H1 (cell line): ENCODE data around the gene GNB1. TPM values are rescaled to one million over a fixed set of nuclear protein-coding genes. Genes with fewer than 3 reads are reported as not detected.

Experiments used
- CTCF ChIA-PET: fragments of 300-600 bp; sonication (Branson Sonifier 250); formaldehyde crosslinking; loops from one replicate; lab custom pipeline; 2021; ENCODE audit not compliant: partially characterized antibody; lab: Charles Lee
- POLR2A ChIA-PET: fragments of 300-600 bp; sonication (Branson Sonifier 250); formaldehyde crosslinking; loops from one replicate; lab custom pipeline; 2021; ENCODE audit warnings: inconsistent platforms; ENCODE audit not compliant: partially characterized antibody; lab: Charles Lee
- DNase-seq, 2 experiments: peaks; one replicate each; pipeline versions ENCODE4 v3.0.0 to v3.0.0-alpha.2; 2010 to 2022; ENCODE audit warnings: low spot score in 2 of 2, low read depth in 1 of 2, mixed read lengths in 1 of 2
- FAIRE-seq: peaks from 2 replicates; lab custom pipeline; 2011; peaks lifted over from hg19 to GRCh38; lab: Jason Lieb, UNC
- H2AFZ ChIP-seq: 2 replicates; pipeline ENCODE4 v1.8.1; 2012; ENCODE audit warnings: low read length, inconsistent platforms
- H2AK5ac ChIP-seq: 2 replicates; pipeline ENCODE4 v1.6.1; 2013; ENCODE audit warnings: low read depth, low read length
- H2BK120ac ChIP-seq: replicated peaks from 2 replicates; pipeline ENCODE3; 2013; ENCODE audit warnings: low read depth, low read length, inconsistent platforms
- H2BK12ac ChIP-seq: 2 replicates; pipeline ENCODE4 v1.6.1; 2013; ENCODE audit warnings: low read depth, low read length
- H2BK15ac ChIP-seq: 2 replicates; pipeline ENCODE4 v1.6.1; 2013; ENCODE audit warnings: low read length
- H2BK20ac ChIP-seq: 2 replicates; pipeline ENCODE4 v1.6.1; 2013; ENCODE audit warnings: low read length
- H2BK5ac ChIP-seq: 2 replicates; pipeline ENCODE4 v1.6.1; 2013; ENCODE audit warnings: low read depth, low read length
- H3K14ac ChIP-seq: 2 replicates; pipeline ENCODE4 v1.6.1; 2013; ENCODE audit warnings: inconsistent platforms; ENCODE audit not compliant: insufficient read length
- H3K18ac ChIP-seq: 2 replicates; pipeline ENCODE4 v1.6.1; 2013; ENCODE audit warnings: low read length; ENCODE audit errors: extremely low read depth
- H3K23ac ChIP-seq: 2 replicates; pipeline ENCODE4 v1.6.1; 2013; ENCODE audit warnings: inconsistent platforms; ENCODE audit not compliant: insufficient read length
- H3K23me2 ChIP-seq: 2 replicates; pipeline ENCODE4 v1.6.1; 2013; ENCODE audit warnings: low read depth, low read length
- H3K27ac ChIP-seq: 2 replicates; pipeline ENCODE4 v1.6.1; 2011; ENCODE audit warnings: low read depth, low read length, inconsistent platforms
- H3K27me3 ChIP-seq, 4 experiments: replicated peaks in 1 of 4; 1 replicate in 1 of 4; 2 replicates in 3 of 4; pipeline versions ENCODE4 v1.6.1 to v1.8.1; 2011 to 2013; ENCODE audit warnings: low read length in 3 of 4, mild to moderate bottlenecking in 3 of 4, inconsistent platforms in 2 of 4, mixed read lengths in 2 of 4, moderate library complexity in 1 of 4; ENCODE audit not compliant: control insufficient read depth in 3 of 4, insufficient read depth in 3 of 4; ENCODE audit errors: extremely low read depth in 1 of 4
- H3K36me3 ChIP-seq, 4 experiments: 2 replicates each; pipeline versions ENCODE4 v1.6.1 to v1.8.1; 2011 to 2013; ENCODE audit warnings: mild to moderate bottlenecking in 4 of 4, low read length in 3 of 4, moderate library complexity in 2 of 4, control low read depth in 1 of 4, inconsistent platforms in 1 of 4; ENCODE audit not compliant: insufficient read depth in 4 of 4, control insufficient read depth in 2 of 4
- H3K4ac ChIP-seq: replicated peaks from 2 replicates; pipeline ENCODE3; 2013; ENCODE audit warnings: low read length, low read depth, mixed read lengths, inconsistent platforms; ENCODE audit not compliant: insufficient read length
- H3K4me1 ChIP-seq, 4 experiments: replicated peaks in 1 of 4; 1 replicate in 1 of 4; 2 replicates in 3 of 4; pipeline versions ENCODE4 v1.6.1 to v1.8.1; 2011 to 2013; ENCODE audit warnings: low read length in 3 of 4, inconsistent platforms in 2 of 4, mixed read lengths in 1 of 4; ENCODE audit not compliant: insufficient read depth in 4 of 4, control insufficient read depth in 3 of 4
- H3K4me2 ChIP-seq, 2 experiments: 2 replicates each; pipeline versions ENCODE4 v1.6.1 to v1.8.1; 2011 to 2013; ENCODE audit warnings: low read depth in 2 of 2, low read length in 2 of 2, control low read depth in 1 of 2, inconsistent platforms in 1 of 2, mild to moderate bottlenecking in 1 of 2; ENCODE audit not compliant: insufficient read depth in 1 of 2
- H3K4me3 ChIP-seq, 4 experiments: fragments of 200-600, 300-600 bp in 1 of 4; sonication (generic), shearing (Covaris generic), sonication (Bioruptor Twin) in 1 of 4; 2 replicates each; pipeline versions ENCODE4 v1.5.1 to v1.8.1; 2011 to 2016; ENCODE audit warnings: low read length in 4 of 4, low read depth in 3 of 4, control low read depth in 2 of 4, inconsistent platforms in 2 of 4, mild to moderate bottlenecking in 2 of 4, mixed read lengths in 1 of 4, moderate library complexity in 1 of 4; ENCODE audit not compliant: insufficient read depth in 2 of 4; ENCODE audit errors: extremely low read depth in 1 of 4
- H3K56ac ChIP-seq: replicated peaks from 2 replicates; pipeline ENCODE3; 2013; ENCODE audit warnings: low read depth, mild to moderate bottlenecking, mixed read lengths, low read length, inconsistent platforms; ENCODE audit not compliant: insufficient read length
- H3K79me1 ChIP-seq: 2 replicates; pipeline ENCODE4 v1.6.1; 2013; ENCODE audit warnings: low read depth, low read length, control low read depth
- H3K79me2 ChIP-seq, 2 experiments: 2 replicates each; pipeline versions ENCODE4 v1.6.1 to v1.8.1; 2012 to 2013; ENCODE audit warnings: low read length in 2 of 2, mild to moderate bottlenecking in 2 of 2, inconsistent platforms in 1 of 2; ENCODE audit not compliant: insufficient read depth in 2 of 2, control insufficient read depth in 1 of 2
- H3K9ac ChIP-seq, 4 experiments: replicated peaks in 1 of 4; 1 replicate in 1 of 4; 2 replicates in 3 of 4; pipeline versions ENCODE4 v1.6.1 to v1.8.1; 2011 to 2013; ENCODE audit warnings: low read depth in 3 of 4, low read length in 3 of 4, control low read depth in 2 of 4, mild to moderate bottlenecking in 2 of 4, moderate library complexity in 2 of 4, inconsistent platforms in 1 of 4; ENCODE audit errors: extremely low read depth in 1 of 4
- H3K9me3 ChIP-seq, 2 experiments: 2 replicates each; pipeline versions ENCODE4 v1.6.1 to v1.8.1; 2012 to 2013; ENCODE audit warnings: mild to moderate bottlenecking in 2 of 2, moderate library complexity in 2 of 2, control low read depth in 1 of 2, inconsistent platforms in 1 of 2, low read depth in 1 of 2, low read length in 1 of 2, mixed read lengths in 1 of 2; ENCODE audit not compliant: insufficient read depth in 2 of 2
- H4K20me1 ChIP-seq, 2 experiments: replicated peaks in 1 of 2; 2 replicates each; pipeline versions ENCODE3 to v1.8.1; 2011 to 2013; ENCODE audit warnings: inconsistent platforms in 2 of 2, low read length in 2 of 2, mild to moderate bottlenecking in 1 of 2; ENCODE audit not compliant: insufficient read depth in 2 of 2, control insufficient read depth in 1 of 2
- H4K5ac ChIP-seq: 2 replicates; pipeline ENCODE4 v1.6.1; 2013; ENCODE audit warnings: low read length, low read depth, mixed read lengths, inconsistent platforms; ENCODE audit not compliant: insufficient read length
- H4K8ac ChIP-seq: 2 replicates; pipeline ENCODE4 v1.8.0; 2013; ENCODE audit warnings: mild to moderate bottlenecking, moderate library complexity, low read length, inconsistent platforms; ENCODE audit not compliant: insufficient read depth; ENCODE audit errors: extremely low read depth
- H4K91ac ChIP-seq: replicated peaks from 2 replicates; pipeline ENCODE3; 2013; ENCODE audit warnings: low read length, mixed read lengths, inconsistent platforms; ENCODE audit not compliant: insufficient read length
- JUND ChIP-seq: IDR thresholded peaks from 2 replicates; pipeline ENCODE4 v1.6.1; 2011; ENCODE audit warnings: mild to moderate bottlenecking, improper control_type of control experiment, low read length
- WGBS, 2 experiments: shearing (Covaris generic) in 1 of 2; methylation state at CpG; one replicate each; pipeline versions ENCODE4 v1.1.6 to v1.1.7; 2013 to 2015; ENCODE audit warnings: low lambda C conversion rate in 2 of 2, mixed read lengths in 2 of 2, inconsistent platforms in 1 of 2, low coverage in 1 of 2, missing lambda C conversion rate in 1 of 2; ENCODE audit not compliant: insufficient replicate concordance in 2 of 2, insufficient coverage in 1 of 2, insufficient read length in 1 of 2; ENCODE audit errors: extremely low coverage in 1 of 2, missing lambda C conversion rate in 1 of 2; 5-methylcytosine and 5-hydroxymethylcytosine counted together
- polyA plus RNA-seq, 7 experiments: library from polyadenylated mRNA; depleted of rRNA in 3 of 7; stranded (reverse) in 5 of 7; unstranded in 2 of 7; fragments of >200 nt in 5 of 7; fragments of 200-250 nt in 2 of 7; gene quantifications; 1 replicate in 5 of 7; 2 replicates in 1 of 7; 4 replicates in 1 of 7; pipeline versions ENCODE4 v1.2.1 to v1.2.3, GENCODE V29; 2011 to 2013; ENCODE audit warnings: missing spikeins in 2 of 7, mixed read lengths in 2 of 7
- total RNA-seq: library from RNA; stranded (reverse); fragmentation: NEBNext Ultra II Directional; extraction: Animal tissue kit (Norgen Biotek cat#: 25700); gene quantifications from 2 replicates; pipeline ENCODE4 v1.2.1, GENCODE V29; 2021

GNB1 gene
- total and polyA plus RNA-seq, 2 of the 8 experiments (the other 6 are each of a cell fraction or from before 2014, with no cell fraction given): 343 to 382 TPM

GRCh38 chr1:1753607-1754005 lies 137.3 kb downstream of the GNB1 start:
- H3K27ac ChIP-seq: no peak overlapping the region
- H4K91ac ChIP-seq: no peak overlapping the region
- H3K79me1 ChIP-seq: peaks cover 3% of the 10 kb centered on the region; the same call in 1 of the 2 replicates
- no peak overlapping the region for H3K18ac ChIP-seq
- H3K9me3 ChIP-seq: no peaks in the 10 kb centered on the region
- no peak overlapping the region for H2BK5ac ChIP-seq
- no peak for DNase-seq
- no peak overlapping the region for H3K56ac ChIP-seq
- FAIRE-seq: no peak
- no peak overlapping the region for H3K4me2 ChIP-seq
- no peak overlapping the region for H2AFZ ChIP-seq
- H2BK120ac ChIP-seq: no peak overlapping the region
- no peak overlapping the region for H3K14ac ChIP-seq
- peak overlapping the region; percentile 65 for H4K8ac ChIP-seq
- no peak overlapping the region for H3K4me3 ChIP-seq
- H2BK15ac ChIP-seq: no peak overlapping the region
- no peaks in the 10 kb centered on the region for H3K27me3 ChIP-seq
- H4K5ac ChIP-seq: no peak overlapping the region
- peaks cover 0 to 3% of the 10 kb centered on the region in 2 experiments; a peak in 1 of 4 replicates for H3K79me2 ChIP-seq
- peaks cover 7 to 43% (median 34%) of the 10 kb centered on the region in 4 experiments for H3K36me3 ChIP-seq
- POLR2A ChIA-PET: interaction anchor here (1.5 kb wide), 1 partner anchor 24 kb away, joined by 4 read pairs; no protein-coding TSS in a partner anchor
- H3K4ac ChIP-seq: no peak overlapping the region
- peaks cover 8 to 19% of the 10 kb centered on the region in 2 experiments for H4K20me1 ChIP-seq
- H2AK5ac ChIP-seq: no peak overlapping the region
- H3K4me1 ChIP-seq: peaks cover 0 to 1% (median 0%) of the 10 kb centered on the region in 4 experiments; a peak in 1 of 7 replicates
- WGBS, 2 experiments: 94% methylated on average over 16 of the region's 16 CpGs; no CpG with 5 or more reads in 1 of the 2 experiments
- CTCF ChIA-PET: interaction anchor here (1.1 to 1.7 kb wide), 4 partner anchors 23 to 50 kb away, joined by 3 to 4 read pairs (median 4); no protein-coding TSS in a partner anchor
- H3K23ac ChIP-seq: no peak overlapping the region
- no peak overlapping the region for H3K9ac ChIP-seq
- no peak overlapping the region for H2BK20ac ChIP-seq
- H2BK12ac ChIP-seq: no peak overlapping the region
- no peaks in the 10 kb centered on the region for H3K23me2 ChIP-seq
- TF ChIP-seq JUND: no peak
